H1 (cell line): ENCODE results near the gene ZNF584. TPM values are rescaled to one million over a fixed set of nuclear protein-coding genes. Genes with fewer than 3 reads are reported as not detected.

ENCODE experiments used
- CTCF ChIA-PET: fragments of 300-600 bp; sonication (Branson Sonifier 250); formaldehyde crosslinking; loops from one replicate; lab custom pipeline; 2021; ENCODE audit not compliant: partially characterized antibody; lab: Charles Lee
- POLR2A ChIA-PET: fragments of 300-600 bp; sonication (Branson Sonifier 250); formaldehyde crosslinking; loops from one replicate; lab custom pipeline; 2021; ENCODE audit warnings: inconsistent platforms; ENCODE audit not compliant: partially characterized antibody; lab: Charles Lee
- DNase-seq, 2 experiments: peaks; one replicate each; pipeline versions ENCODE4 v3.0.0 to v3.0.0-alpha.2; 2010 to 2022; ENCODE audit warnings: low spot score in 2 of 2, low read depth in 1 of 2, mixed read lengths in 1 of 2
- FAIRE-seq: peaks from 2 replicates; lab custom pipeline; 2011; peaks lifted over from hg19 to GRCh38; lab: Jason Lieb, UNC
- H2AFZ ChIP-seq: 2 replicates; pipeline ENCODE4 v1.8.1; 2012; ENCODE audit warnings: low read length, inconsistent platforms
- H2AK5ac ChIP-seq: 2 replicates; pipeline ENCODE4 v1.6.1; 2013; ENCODE audit warnings: low read depth, low read length
- H2BK120ac ChIP-seq: replicated peaks from 2 replicates; pipeline ENCODE3; 2013; ENCODE audit warnings: low read depth, low read length, inconsistent platforms
- H2BK12ac ChIP-seq: 2 replicates; pipeline ENCODE4 v1.6.1; 2013; ENCODE audit warnings: low read depth, low read length
- H2BK15ac ChIP-seq: 2 replicates; pipeline ENCODE4 v1.6.1; 2013; ENCODE audit warnings: low read length
- H2BK20ac ChIP-seq: 2 replicates; pipeline ENCODE4 v1.6.1; 2013; ENCODE audit warnings: low read length
- H2BK5ac ChIP-seq: 2 replicates; pipeline ENCODE4 v1.6.1; 2013; ENCODE audit warnings: low read depth, low read length
- H3K14ac ChIP-seq: 2 replicates; pipeline ENCODE4 v1.6.1; 2013; ENCODE audit warnings: inconsistent platforms; ENCODE audit not compliant: insufficient read length
- H3K18ac ChIP-seq: 2 replicates; pipeline ENCODE4 v1.6.1; 2013; ENCODE audit warnings: low read length; ENCODE audit errors: extremely low read depth
- H3K23ac ChIP-seq: 2 replicates; pipeline ENCODE4 v1.6.1; 2013; ENCODE audit warnings: inconsistent platforms; ENCODE audit not compliant: insufficient read length
- H3K23me2 ChIP-seq: 2 replicates; pipeline ENCODE4 v1.6.1; 2013; ENCODE audit warnings: low read depth, low read length
- H3K27ac ChIP-seq: 2 replicates; pipeline ENCODE4 v1.6.1; 2011; ENCODE audit warnings: low read depth, low read length, inconsistent platforms
- H3K27me3 ChIP-seq, 4 experiments: replicated peaks in 1 of 4; 1 replicate in 1 of 4; 2 replicates in 3 of 4; pipeline versions ENCODE4 v1.6.1 to v1.8.1; 2011 to 2013; ENCODE audit warnings: low read length in 3 of 4, mild to moderate bottlenecking in 3 of 4, inconsistent platforms in 2 of 4, mixed read lengths in 2 of 4, moderate library complexity in 1 of 4; ENCODE audit not compliant: control insufficient read depth in 3 of 4, insufficient read depth in 3 of 4; ENCODE audit errors: extremely low read depth in 1 of 4
- H3K36me3 ChIP-seq, 4 experiments: 2 replicates each; pipeline versions ENCODE4 v1.6.1 to v1.8.1; 2011 to 2013; ENCODE audit warnings: mild to moderate bottlenecking in 4 of 4, low read length in 3 of 4, moderate library complexity in 2 of 4, control low read depth in 1 of 4, inconsistent platforms in 1 of 4; ENCODE audit not compliant: insufficient read depth in 4 of 4, control insufficient read depth in 2 of 4
- H3K4ac ChIP-seq: replicated peaks from 2 replicates; pipeline ENCODE3; 2013; ENCODE audit warnings: low read length, low read depth, mixed read lengths, inconsistent platforms; ENCODE audit not compliant: insufficient read length
- H3K4me1 ChIP-seq, 4 experiments: replicated peaks in 1 of 4; 1 replicate in 1 of 4; 2 replicates in 3 of 4; pipeline versions ENCODE4 v1.6.1 to v1.8.1; 2011 to 2013; ENCODE audit warnings: low read length in 3 of 4, inconsistent platforms in 2 of 4, mixed read lengths in 1 of 4; ENCODE audit not compliant: insufficient read depth in 4 of 4, control insufficient read depth in 3 of 4
- H3K4me2 ChIP-seq, 2 experiments: 2 replicates each; pipeline versions ENCODE4 v1.6.1 to v1.8.1; 2011 to 2013; ENCODE audit warnings: low read depth in 2 of 2, low read length in 2 of 2, control low read depth in 1 of 2, inconsistent platforms in 1 of 2, mild to moderate bottlenecking in 1 of 2; ENCODE audit not compliant: insufficient read depth in 1 of 2
- H3K4me3 ChIP-seq, 4 experiments: fragments of 200-600, 300-600 bp in 1 of 4; sonication (generic), shearing (Covaris generic), sonication (Bioruptor Twin) in 1 of 4; 2 replicates each; pipeline versions ENCODE4 v1.5.1 to v1.8.1; 2011 to 2016; ENCODE audit warnings: low read length in 4 of 4, low read depth in 3 of 4, control low read depth in 2 of 4, inconsistent platforms in 2 of 4, mild to moderate bottlenecking in 2 of 4, mixed read lengths in 1 of 4, moderate library complexity in 1 of 4; ENCODE audit not compliant: insufficient read depth in 2 of 4; ENCODE audit errors: extremely low read depth in 1 of 4
- H3K56ac ChIP-seq: replicated peaks from 2 replicates; pipeline ENCODE3; 2013; ENCODE audit warnings: low read depth, mild to moderate bottlenecking, mixed read lengths, low read length, inconsistent platforms; ENCODE audit not compliant: insufficient read length
- H3K79me1 ChIP-seq: 2 replicates; pipeline ENCODE4 v1.6.1; 2013; ENCODE audit warnings: low read depth, low read length, control low read depth
- H3K79me2 ChIP-seq, 2 experiments: 2 replicates each; pipeline versions ENCODE4 v1.6.1 to v1.8.1; 2012 to 2013; ENCODE audit warnings: low read length in 2 of 2, mild to moderate bottlenecking in 2 of 2, inconsistent platforms in 1 of 2; ENCODE audit not compliant: insufficient read depth in 2 of 2, control insufficient read depth in 1 of 2
- H3K9ac ChIP-seq, 4 experiments: replicated peaks in 1 of 4; 1 replicate in 1 of 4; 2 replicates in 3 of 4; pipeline versions ENCODE4 v1.6.1 to v1.8.1; 2011 to 2013; ENCODE audit warnings: low read depth in 3 of 4, low read length in 3 of 4, control low read depth in 2 of 4, mild to moderate bottlenecking in 2 of 4, moderate library complexity in 2 of 4, inconsistent platforms in 1 of 4; ENCODE audit errors: extremely low read depth in 1 of 4
- H3K9me3 ChIP-seq, 2 experiments: 2 replicates each; pipeline versions ENCODE4 v1.6.1 to v1.8.1; 2012 to 2013; ENCODE audit warnings: mild to moderate bottlenecking in 2 of 2, moderate library complexity in 2 of 2, control low read depth in 1 of 2, inconsistent platforms in 1 of 2, low read depth in 1 of 2, low read length in 1 of 2, mixed read lengths in 1 of 2; ENCODE audit not compliant: insufficient read depth in 2 of 2
- H4K20me1 ChIP-seq, 2 experiments: replicated peaks in 1 of 2; 2 replicates each; pipeline versions ENCODE3 to v1.8.1; 2011 to 2013; ENCODE audit warnings: inconsistent platforms in 2 of 2, low read length in 2 of 2, mild to moderate bottlenecking in 1 of 2; ENCODE audit not compliant: insufficient read depth in 2 of 2, control insufficient read depth in 1 of 2
- H4K5ac ChIP-seq: 2 replicates; pipeline ENCODE4 v1.6.1; 2013; ENCODE audit warnings: low read length, low read depth, mixed read lengths, inconsistent platforms; ENCODE audit not compliant: insufficient read length
- H4K8ac ChIP-seq: 2 replicates; pipeline ENCODE4 v1.8.0; 2013; ENCODE audit warnings: mild to moderate bottlenecking, moderate library complexity, low read length, inconsistent platforms; ENCODE audit not compliant: insufficient read depth; ENCODE audit errors: extremely low read depth
- H4K91ac ChIP-seq: replicated peaks from 2 replicates; pipeline ENCODE3; 2013; ENCODE audit warnings: low read length, mixed read lengths, inconsistent platforms; ENCODE audit not compliant: insufficient read length
- ASH2L ChIP-seq: fragments of 200-600, 300-600 bp; sonication (generic); IDR thresholded peaks from one replicate; pipeline ENCODE4 v1.7.1; 2017; ENCODE audit warnings: low read length
- BRCA1 ChIP-seq: IDR thresholded peaks from 2 replicates; pipeline ENCODE4 v1.6.1; 2012; ENCODE audit warnings: low read depth, low read length, improper control_type of control experiment
- CTBP2 ChIP-seq: IDR thresholded peaks from 2 replicates; pipeline ENCODE4 v1.7.0; 2011; ENCODE audit warnings: borderline replicate concordance, mild to moderate bottlenecking, moderate library complexity, mixed read lengths, low read length; ENCODE audit not compliant: insufficient read depth, insufficient read length
- E2F6 ChIP-seq: IDR thresholded peaks from 2 replicates; pipeline ENCODE4 v1.6.1; 2012; ENCODE audit warnings: inconsistent platforms
- GTF2F1 ChIP-seq: IDR thresholded peaks from 2 replicates; pipeline ENCODE4 v1.6.1; 2012; ENCODE audit warnings: low read depth, low read length, improper control_type of control experiment, borderline replicate concordance
- KDM1A ChIP-seq: fragments of 200-600, 300-600 bp; sonication (generic); IDR thresholded peaks from 2 replicates; pipeline ENCODE4 v1.7.1; 2016; ENCODE audit warnings: mild to moderate bottlenecking, low read length, borderline replicate concordance
- POU5F1 ChIP-seq: IDR thresholded peaks from 2 replicates; pipeline ENCODE4 v1.6.1; 2011; ENCODE audit warnings: low read depth, mild to moderate bottlenecking, low read length, moderate library complexity
- RFX5 ChIP-seq: IDR thresholded peaks from 2 replicates; pipeline ENCODE4 v1.6.1; 2011; ENCODE audit warnings: low read depth, low read length, improper control_type of control experiment, borderline replicate concordance
- TAF1 ChIP-seq: IDR thresholded peaks from 2 replicates; pipeline ENCODE4 v1.6.1; 2011; ENCODE audit warnings: mild to moderate bottlenecking, low read depth, low read length
- TAF7 ChIP-seq: optimal IDR thresholded peaks from 2 replicates; pipeline ENCODE3; 2011; ENCODE audit warnings: low read depth, mild to moderate bottlenecking, inconsistent platforms, low read length, moderate library complexity, borderline replicate concordance
- WGBS, 2 experiments: shearing (Covaris generic) in 1 of 2; methylation state at CpG; one replicate each; pipeline versions ENCODE4 v1.1.6 to v1.1.7; 2013 to 2015; ENCODE audit warnings: low lambda C conversion rate in 2 of 2, mixed read lengths in 2 of 2, inconsistent platforms in 1 of 2, low coverage in 1 of 2, missing lambda C conversion rate in 1 of 2; ENCODE audit not compliant: insufficient replicate concordance in 2 of 2, insufficient coverage in 1 of 2, insufficient read length in 1 of 2; ENCODE audit errors: extremely low coverage in 1 of 2, missing lambda C conversion rate in 1 of 2; 5-methylcytosine and 5-hydroxymethylcytosine counted together
- polyA plus RNA-seq, 7 experiments: library from polyadenylated mRNA; depleted of rRNA in 3 of 7; stranded (reverse) in 5 of 7; unstranded in 2 of 7; fragments of >200 nt in 5 of 7; fragments of 200-250 nt in 2 of 7; gene quantifications; 1 replicate in 5 of 7; 2 replicates in 1 of 7; 4 replicates in 1 of 7; pipeline versions ENCODE4 v1.2.1 to v1.2.3, GENCODE V29; 2011 to 2013; ENCODE audit warnings: missing spikeins in 2 of 7, mixed read lengths in 2 of 7
- total RNA-seq: library from RNA; stranded (reverse); fragmentation: NEBNext Ultra II Directional; extraction: Animal tissue kit (Norgen Biotek cat#: 25700); gene quantifications from 2 replicates; pipeline ENCODE4 v1.2.1, GENCODE V29; 2021
- TF ChIP-seq, protein P1 (sequence below): IDR thresholded peaks from 2 replicates; pipeline ENCODE4 v1.6.1; 2012; ENCODE audit warnings: low read length, inconsistent platforms

The ZNF584 gene
- total and polyA plus RNA-seq, 2 of the 8 experiments (the other 6 are each of a cell fraction or from before 2014, with no cell fraction given), result 2.5 to 5.2 TPM

DNA sequence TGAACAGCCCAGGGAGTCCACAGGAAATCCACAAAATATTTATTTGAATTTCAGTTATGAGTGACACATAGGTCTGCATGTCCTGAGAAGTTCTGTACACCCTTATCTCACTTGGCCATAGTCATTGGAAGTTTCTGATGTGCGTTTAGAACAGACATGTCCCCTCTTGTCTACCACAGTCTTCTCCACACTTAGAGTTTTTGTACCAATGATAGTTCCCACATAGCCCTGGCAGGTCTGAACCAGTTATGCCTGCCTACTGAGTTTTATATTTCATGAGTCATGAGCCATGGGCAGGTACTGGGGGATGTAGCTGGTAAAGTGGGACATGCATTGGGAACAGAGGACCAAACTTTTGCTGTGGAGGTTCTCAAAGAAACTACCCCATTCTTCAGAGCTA lies 20.2 kb downstream of the ZNF584 start:
- DNase-seq (no peak), FAIRE-seq (no peak)
- Histone ChIP-seq H3K27me3 (no peaks in the 10 kb centered on the region), H3K27ac (no peak overlapping the region), H2BK5ac (no peak overlapping the region), H3K4me2 (no peak overlapping the region), H3K9me3 (peaks cover 67 to 77% of the 10 kb centered on the region in 2 experiments), H3K4me3 (no peak overlapping the region), H3K9ac (no peak overlapping the region), H4K8ac (no peak overlapping the region), H3K79me1 (no peaks in the 10 kb centered on the region), H3K56ac (no peak overlapping the region), H2AFZ (no peak overlapping the region), H2BK12ac (no peak overlapping the region), H3K79me2 (no peaks in the 10 kb centered on the region; a peak in 1 of 4 replicates), H2BK120ac (no peak overlapping the region), H2BK15ac (no peak overlapping the region), H3K14ac (no peak overlapping the region), H3K36me3 (peaks cover 0 to 23% (median 9%) of the 10 kb centered on the region in 4 experiments; a peak in 5 of 8 replicates), H2AK5ac (no peak overlapping the region), H3K23ac (no peak overlapping the region), H4K91ac (no peak overlapping the region), H3K4me1 (no peaks in the 10 kb centered on the region), H4K20me1 (no peaks in the 10 kb centered on the region), H3K23me2 (no peaks in the 10 kb centered on the region), H3K18ac (no peak overlapping the region), H2BK20ac (no peak overlapping the region), H4K5ac (no peak overlapping the region), H3K4ac (no peak overlapping the region)
- 53% methylated on average over 1 of the region's 1 CpG; no CpG with 5 or more reads in 1 of the 2 experiments for WGBS, 2 experiments
- POLR2A ChIA-PET, result interaction anchor here (1.0 kb wide), 1 partner anchor 21 kb away, joined by 3 read pairs; no protein-coding TSS in a partner anchor
- CTCF ChIA-PET, result no interaction called here
- TF ChIP-seq GTF2F1 (no peak), E2F6 (no peak), ASH2L (no peak), RFX5 (no peak), TAF1 (no peak), TAF7 (no peak), CTBP2 (no peak), POU5F1 (no peak), BRCA1 (no peak), KDM1A (no peak)
- TF ChIP-seq, protein P1, sequence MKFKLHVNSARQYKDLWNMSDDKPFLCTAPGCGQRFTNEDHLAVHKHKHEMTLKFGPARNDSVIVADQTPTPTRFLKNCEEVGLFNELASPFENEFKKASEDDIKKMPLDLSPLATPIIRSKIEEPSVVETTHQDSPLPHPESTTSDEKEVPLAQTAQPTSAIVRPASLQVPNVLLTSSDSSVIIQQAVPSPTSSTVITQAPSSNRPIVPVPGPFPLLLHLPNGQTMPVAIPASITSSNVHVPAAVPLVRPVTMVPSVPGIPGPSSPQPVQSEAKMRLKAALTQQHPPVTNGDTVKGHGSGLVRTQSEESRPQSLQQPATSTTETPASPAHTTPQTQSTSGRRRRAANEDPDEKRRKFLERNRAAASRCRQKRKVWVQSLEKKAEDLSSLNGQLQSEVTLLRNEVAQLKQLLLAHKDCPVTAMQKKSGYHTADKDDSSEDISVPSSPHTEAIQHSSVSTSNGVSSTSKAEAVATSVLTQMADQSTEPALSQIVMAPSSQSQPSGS, result no peak
